ENCODE data around the gene DUSP7.
A peak's percentile ranks its signal among the peaks of the same experiment; 100 is the strongest.

DUSP7 gene

DNA sequence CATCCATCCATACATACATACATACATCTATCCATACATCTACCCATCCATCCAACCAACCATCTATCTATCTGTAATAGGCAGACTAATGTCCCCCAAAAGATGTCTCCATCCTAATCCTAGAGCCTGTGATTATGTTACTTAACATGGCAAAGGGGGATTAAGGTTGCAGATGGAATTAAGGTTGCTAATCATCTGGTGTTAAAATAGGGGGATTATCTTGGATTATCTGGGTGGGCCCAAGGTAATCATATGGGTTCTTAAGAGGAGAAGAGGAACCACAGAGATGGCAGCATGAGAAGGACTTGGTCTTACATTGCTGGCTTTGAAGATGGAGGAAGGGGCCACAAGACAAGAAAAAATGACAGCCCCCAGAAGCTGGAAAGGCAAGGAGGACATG, 45.9 kb downstream of the DUSP7 start:
- FAIRE-seq (no peak), DNase-seq (ENCODE audit: low spot score) (no peak)

DNA sequence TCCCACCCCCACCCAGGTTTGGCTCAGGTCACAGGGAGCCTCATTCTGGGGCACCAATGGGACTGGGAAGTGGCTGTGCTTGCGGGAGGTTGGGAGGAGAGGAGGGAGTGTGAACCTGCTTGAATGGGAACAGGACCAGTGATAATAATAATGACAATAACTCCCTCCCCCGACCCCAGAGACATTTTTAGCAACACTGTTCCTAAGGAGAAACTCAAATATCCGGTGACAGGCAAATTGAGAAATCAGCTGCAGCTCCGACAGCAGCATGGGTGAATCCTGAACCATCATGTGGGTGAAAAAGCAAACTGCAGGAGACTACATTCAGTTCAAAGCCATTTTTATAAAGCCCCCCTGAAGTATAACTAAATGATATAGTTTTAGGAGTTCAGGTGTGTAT, 49.1 kb downstream of the DUSP7 start:
- DNase-seq (ENCODE audit: low spot score) (no peak), FAIRE-seq (no peak)

DNA sequence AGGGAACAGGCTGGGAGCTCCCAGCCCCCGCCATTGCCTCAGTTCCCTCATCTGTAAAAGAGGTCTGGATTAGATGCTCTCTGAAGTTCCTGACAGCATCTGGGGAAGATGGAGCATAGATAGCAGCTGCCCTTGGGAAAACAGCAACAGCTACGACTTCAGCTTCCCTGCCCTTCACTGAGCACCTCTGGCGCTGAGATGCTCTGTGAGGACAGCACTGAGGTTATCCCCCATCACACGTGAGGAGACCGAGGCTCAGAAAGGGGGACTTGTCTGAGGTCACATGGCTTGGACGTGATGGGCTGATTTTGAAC, 49.6 kb downstream of the DUSP7 start:
- FAIRE-seq (no peak), DNase-seq (ENCODE audit: low spot score) (no peak)

DNA sequence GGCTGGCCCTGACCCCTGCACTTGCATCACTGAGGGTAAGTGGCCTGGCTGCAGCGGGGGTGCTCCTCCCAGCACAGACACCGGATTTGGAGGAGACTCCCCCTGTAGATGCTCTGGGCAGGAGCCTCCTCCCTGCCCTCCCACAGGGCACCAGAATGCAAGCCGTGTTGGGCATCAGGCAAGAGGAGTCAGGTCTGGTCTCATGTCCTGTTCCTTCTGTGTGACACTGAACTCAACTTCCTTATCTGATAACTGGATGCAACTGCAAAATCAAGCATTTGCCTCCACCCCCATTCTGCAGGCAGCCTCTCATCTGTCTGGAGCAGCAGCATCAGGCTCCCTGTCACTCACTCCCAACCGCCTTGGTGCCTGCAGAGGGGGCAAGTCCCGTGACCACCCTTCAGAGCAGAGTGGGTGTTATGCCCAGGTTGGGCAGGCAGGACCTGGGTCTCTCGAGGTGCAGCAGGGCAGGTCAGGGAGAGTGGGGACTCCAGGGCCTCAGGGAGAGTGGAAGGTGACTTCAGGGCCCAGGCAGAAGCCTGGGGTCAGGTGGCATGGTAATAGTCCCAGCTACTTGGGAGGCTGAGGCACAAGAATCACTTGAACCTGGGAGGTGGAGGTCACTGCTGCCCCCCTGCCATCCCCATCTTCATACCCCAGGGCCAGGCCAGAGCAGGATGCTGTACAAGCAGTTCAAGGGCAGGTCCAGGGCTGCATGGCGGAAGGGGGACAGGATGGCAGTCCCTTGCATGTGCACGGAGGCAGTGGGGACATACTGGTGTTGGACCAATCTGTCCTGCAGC, 50.2 kb downstream of the DUSP7 start:
- FAIRE-seq: no peak
- no peak for DNase-seq (ENCODE audit: low spot score)

DNA sequence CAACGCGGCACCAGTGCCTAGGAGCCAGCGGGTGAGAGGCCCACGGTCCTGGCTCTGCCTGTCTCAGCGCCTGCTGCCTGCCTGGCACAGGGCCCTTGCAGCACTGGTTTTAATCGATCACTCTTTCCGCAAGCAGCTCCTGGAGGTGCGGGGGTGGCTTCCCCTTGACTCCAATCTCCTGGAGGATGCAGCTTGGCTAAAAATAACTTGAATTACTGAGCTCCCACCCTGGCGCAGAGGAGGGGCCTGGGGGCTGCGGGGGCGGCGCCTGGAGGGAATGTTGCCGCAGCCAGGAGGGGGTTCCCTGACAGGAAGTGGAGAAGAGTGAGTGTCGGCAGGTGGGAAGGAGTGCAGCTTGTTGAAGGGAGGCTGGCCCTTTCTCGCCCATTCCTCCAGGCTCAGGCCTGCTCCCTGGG, 50.8 kb downstream of the DUSP7 start:
- DNase-seq (ENCODE audit: low spot score) (no peak), FAIRE-seq (no peak)

DNA sequence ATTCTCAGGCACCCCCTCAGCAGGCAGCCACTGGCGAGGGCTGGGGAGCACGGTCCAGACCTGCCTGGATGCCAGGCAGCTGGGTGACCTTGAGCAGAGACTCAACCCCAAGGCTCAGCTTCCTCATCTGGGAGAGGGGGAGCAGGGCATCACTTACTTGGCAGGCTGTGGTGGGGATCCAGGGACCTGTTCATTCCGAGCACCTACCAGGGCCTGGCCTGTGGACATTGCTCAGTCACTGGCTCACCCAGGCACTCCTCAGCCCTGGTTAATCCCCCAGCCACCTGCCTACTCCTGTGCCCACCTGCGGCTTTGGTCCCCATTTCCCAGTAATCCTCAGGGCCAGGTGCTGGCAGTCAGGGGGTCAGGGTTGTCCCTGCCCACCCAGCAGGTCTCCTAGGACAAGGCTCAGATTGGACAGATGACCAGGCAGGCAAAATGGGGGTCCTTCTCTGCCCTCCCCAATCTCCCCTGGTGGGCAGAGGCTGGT, 51.4 kb downstream of the DUSP7 start:
- FAIRE-seq (no peak), DNase-seq (ENCODE audit: low spot score) (no peak)

DNA sequence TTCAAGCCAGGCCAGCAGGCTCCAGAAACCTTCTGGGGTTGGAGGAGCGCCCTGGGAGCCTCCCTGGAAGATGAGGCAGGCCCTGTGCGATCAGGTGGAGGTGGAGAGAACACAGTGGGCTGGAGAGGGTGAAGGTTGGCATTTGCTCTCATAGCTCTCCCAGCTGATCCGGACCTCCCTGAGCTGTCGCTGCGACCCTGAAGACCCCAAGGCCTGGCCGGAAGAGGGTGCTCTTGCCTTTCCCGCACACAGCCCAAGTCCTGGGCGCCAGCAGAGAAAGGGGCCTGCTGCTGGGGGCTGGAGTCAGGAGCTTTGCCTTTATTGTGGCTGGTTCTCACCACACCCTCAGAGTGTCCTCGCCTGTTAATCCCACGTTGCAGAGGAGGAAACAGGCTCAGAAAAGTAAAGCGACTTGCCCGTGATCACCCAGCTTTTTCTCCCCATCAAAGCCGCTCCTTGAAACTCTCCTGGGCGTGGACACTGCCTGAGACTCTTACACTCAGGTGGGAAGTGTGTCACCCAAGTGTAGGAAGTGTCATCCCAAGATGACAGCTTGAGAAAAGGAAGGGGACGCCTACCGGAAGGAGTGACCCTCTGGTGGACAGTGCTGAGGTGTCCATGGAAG, 52.1 kb downstream of the DUSP7 start:
- FAIRE-seq (no peak), DNase-seq (ENCODE audit: low spot score) (no peak)

DNA sequence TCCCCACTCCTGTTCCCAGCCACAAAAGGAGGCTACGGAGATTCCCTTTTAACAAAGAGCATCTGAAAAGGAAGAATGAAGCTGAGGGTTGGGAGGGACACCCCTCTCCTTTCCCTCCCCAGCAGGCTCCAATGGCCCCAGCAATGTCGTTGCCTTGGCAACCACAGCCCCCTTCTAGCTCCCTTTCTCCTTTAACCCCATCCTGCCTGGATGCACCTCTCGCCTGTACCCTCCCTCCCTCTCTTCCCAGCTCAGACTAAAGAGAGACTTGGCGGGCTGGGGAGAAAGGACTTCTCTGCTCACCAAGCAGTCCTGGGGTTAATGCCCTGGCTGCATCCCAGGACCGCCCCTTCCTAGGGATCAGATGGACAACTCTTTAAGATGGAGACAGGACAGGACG, 53.6 kb downstream of the DUSP7 start:
- FAIRE-seq (no peak), DNase-seq (ENCODE audit: low spot score) (no peak)

DNA sequence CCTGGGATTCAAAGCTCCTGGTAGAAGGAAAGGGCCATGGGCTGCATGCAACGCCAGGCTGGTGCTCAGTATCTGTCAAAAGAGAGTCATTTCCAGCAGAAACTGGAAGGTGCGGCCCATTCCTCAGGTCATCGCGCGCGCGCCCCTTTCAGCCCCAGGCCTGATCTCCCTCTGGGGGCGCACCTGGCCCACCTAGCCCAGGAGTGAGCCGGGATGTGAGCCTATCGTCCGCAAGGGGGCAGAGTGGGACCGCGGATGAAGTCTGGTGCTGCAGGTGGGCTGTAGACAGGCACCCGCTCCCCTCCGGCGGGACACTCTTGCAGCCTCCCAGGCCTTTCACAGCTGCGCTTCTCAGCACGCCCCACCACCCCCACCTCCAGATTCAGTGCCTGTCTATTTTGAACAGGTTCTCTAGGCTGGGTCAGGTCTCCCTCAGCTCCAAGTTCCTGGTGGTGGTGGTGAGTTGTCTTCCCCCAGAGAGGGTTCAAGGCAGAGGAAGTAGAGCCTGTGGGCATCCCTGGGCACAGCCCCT, 54.9 kb downstream of the DUSP7 start:
- FAIRE-seq (no peak), DNase-seq (ENCODE audit: low spot score) (peak; percentile 44)

DNA sequence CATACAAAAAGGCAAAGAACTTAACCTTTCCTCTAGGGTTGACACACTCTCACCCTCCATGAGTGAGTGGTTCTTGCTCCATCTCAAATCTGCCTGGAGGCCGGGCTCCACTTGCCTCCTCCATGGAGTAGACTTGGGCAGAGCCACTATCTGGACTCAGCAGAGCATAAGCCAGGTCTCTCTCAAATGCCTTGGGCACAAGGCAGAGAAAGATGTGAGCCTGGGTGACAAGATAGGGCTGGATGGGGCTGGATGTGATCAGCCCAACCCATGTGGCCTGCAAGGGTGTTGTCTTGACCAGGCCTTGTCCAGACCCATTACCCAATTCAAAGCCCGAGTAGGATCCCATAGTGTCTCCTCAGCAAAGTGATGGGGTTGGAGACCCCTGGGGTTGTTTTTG, 56.5 kb downstream of the DUSP7 start:
- FAIRE-seq (no peak), DNase-seq (ENCODE audit: low spot score) (no peak)

Data from RCC 7860 (cell line).